Measurements from ENCODE around the gene FAM20C. TPM values are rescaled to one million over a fixed set of nuclear protein-coding genes. Genes with fewer than 3 reads are reported as not detected.

FAM20C gene
- total and polyA plus RNA-seq, 2 donors (not counting 3 experiments of a cell fraction or from before 2014, with no cell fraction given) = 14.2 to 34.5 TPM

- intact Hi-C loops (cut with micrococcal nuclease) = no loop called here
- TF ChIP-seq MAX (IDR thresholded peaks at IDR 0.05; ENCODE audit: insufficient read depth, insufficient read length) (no peak), EZH2 (IDR thresholded peaks at IDR 0.05; ENCODE audit: borderline replicate concordance, low read depth, low read length, severe bottlenecking) (peak; percentile 36)
- Histone ChIP-seq H3K4me3 (replicated peaks in 1 of 3; ENCODE audit: insufficient read depth in 1 of 3, low read depth in 1 of 3, low read length in 3 of 3) (no peak within 1 kb of the TSS), H2AFZ (ENCODE audit: low read depth, low read length) (no peak within 1 kb of the TSS), H3K9me1 (replicated peaks; ENCODE audit: control insufficient read depth, extremely low read depth, insufficient read depth, low read length) (no peaks in the 10 kb centered on the region), H3K27me3 (ENCODE audit: control insufficient read depth in 2 of 2, insufficient read depth in 2 of 2, low read length in 2 of 2) (peaks cover 34 to 46% of the 10 kb centered on the region in 2 experiments), H3K9ac (replicated peaks; ENCODE audit: extremely low read depth, insufficient read depth, low read length) (no peak within 1 kb of the TSS), H3K36me3 (ENCODE audit: control insufficient read depth in 2 of 2, extremely low read depth in 1 of 2, insufficient read depth in 2 of 2, low read length in 2 of 2) (no peaks in the 10 kb centered on the region), H3K9me3 (replicated peaks; ENCODE audit: control insufficient read depth, insufficient read depth, low read length) (no peaks in the 10 kb centered on the region), H3K4me1 (ENCODE audit: control insufficient read depth, extremely low read depth, insufficient read depth, low read length) (no peaks in the 10 kb centered on the region), H3K79me2 (ENCODE audit: control insufficient read depth, insufficient read depth, low read length) (no peaks in the 10 kb centered on the region), H3K27ac (ENCODE audit: insufficient read depth, low read depth, low read length) (no peak within 1 kb of the TSS), H4K20me1 (replicated peaks; ENCODE audit: control insufficient read depth, extremely low read depth, insufficient read depth, low read length) (no peaks in the 10 kb centered on the region), H3K4me2 (ENCODE audit: insufficient read depth, low read length) (no peak within 1 kb of the TSS)
- POLR2A ChIA-PET = no interaction called here
- CTCF ChIA-PET = no interaction called here
- FAIRE-seq = no peak
- no peak for DNase-seq (ENCODE audit: low read depth, low spot score)
- BruUV-seq (replicated peaks) = no TSS peak
- dilution Hi-C loops (cut with MboI; ENCODE audit: extremely low pct_ligation_motif_present, low sequenced_read_pairs) = no loop called here
Measured at GRCh38 chr7:289756-290553, 97.6 kb downstream of the FAM20C start, which contains the start of gene FOXL3. TSS of gene FOXL3 (plus strand) at chr7:290170. CDS start at chr7:290170, 0 bp downstream.

- H2AFZ ChIP-seq (ENCODE audit: low read depth, low read length) = no peak overlapping the region
- DNase-seq (ENCODE audit: low read depth, low spot score) (no peak), FAIRE-seq (no peak)
- no peaks in the 10 kb centered on the region for H3K4me1 ChIP-seq (ENCODE audit: control insufficient read depth, extremely low read depth, insufficient read depth, low read length)
- peak; percentile 58 for TF ChIP-seq EZH2 (IDR thresholded peaks at IDR 0.05; ENCODE audit: borderline replicate concordance, low read depth, low read length, severe bottlenecking)
- no peak for TF ChIP-seq POLR2A (IDR thresholded peaks at IDR 0.05; ENCODE audit: low read depth, low read length)
- intact Hi-C loops (cut with micrococcal nuclease) = no loop called here
- H3K4me3 ChIP-seq (replicated peaks in 1 of 3; ENCODE audit: insufficient read depth in 1 of 3, low read depth in 1 of 3, low read length in 3 of 3) = no peak overlapping the region
- no peaks in the 10 kb centered on the region for H4K20me1 ChIP-seq (replicated peaks; ENCODE audit: control insufficient read depth, extremely low read depth, insufficient read depth, low read length)
- no peak overlapping the region for H3K9ac ChIP-seq (replicated peaks; ENCODE audit: extremely low read depth, insufficient read depth, low read length)
- no TSS peak for BruUV-seq (replicated peaks)
- H3K4me2 ChIP-seq (ENCODE audit: insufficient read depth, low read length) = no peak overlapping the region
- peaks cover 34 to 46% of the 10 kb centered on the region in 2 experiments for H3K27me3 ChIP-seq (ENCODE audit: control insufficient read depth in 2 of 2, insufficient read depth in 2 of 2, low read length in 2 of 2)
- dilution Hi-C loops (cut with MboI; ENCODE audit: extremely low pct_ligation_motif_present, low sequenced_read_pairs) = no loop called here
- no peak overlapping the region for H3K27ac ChIP-seq (ENCODE audit: insufficient read depth, low read depth, low read length)
- no peaks in the 10 kb centered on the region for H3K9me1 ChIP-seq (replicated peaks; ENCODE audit: control insufficient read depth, extremely low read depth, insufficient read depth, low read length)
- H3K36me3 ChIP-seq (ENCODE audit: control insufficient read depth in 2 of 2, extremely low read depth in 1 of 2, insufficient read depth in 2 of 2, low read length in 2 of 2) = no peaks in the 10 kb centered on the region
- no peaks in the 10 kb centered on the region for H3K9me3 ChIP-seq (replicated peaks; ENCODE audit: control insufficient read depth, insufficient read depth, low read length)
- ChIA-PET CTCF (no interaction called here), POLR2A (no interaction called here)
- no peaks in the 10 kb centered on the region for H3K79me2 ChIP-seq (ENCODE audit: control insufficient read depth, insufficient read depth, low read length)
Measured at GRCh38 chr7:290554-291372, 98.4 kb downstream of the FAM20C start.
